Liver (tissue), 9 donors: ENCODE results near the gene ITGA5. TPM values are rescaled to one million over a fixed set of nuclear protein-coding genes. Genes with fewer than 3 reads are reported as not detected.

ENCODE experiments used
- DNase-seq: peaks from one replicate; pipeline ENCODE4 v3.0.0-alpha.2; 2017; ENCODE audit warnings: low spot score
- H3K27ac ChIP-seq, 2 donors: one replicate each; pipeline ENCODE4 v1.7.0; 2013; ENCODE audit warnings: inconsistent platforms in 2 of 2, low read length in 2 of 2, control low read depth in 1 of 2, low read depth in 1 of 2, mild to moderate bottlenecking in 1 of 2
- H3K27me3 ChIP-seq, 4 donors: one replicate each; pipeline versions ENCODE4 v1.6.1 to v1.7.0; 2013; ENCODE audit warnings: low read length in 3 of 4, inconsistent platforms in 1 of 4, mild to moderate bottlenecking in 1 of 4, moderate library complexity in 1 of 4; ENCODE audit not compliant: control insufficient read depth in 4 of 4, insufficient read depth in 4 of 4
- H3K36me3 ChIP-seq, 4 donors: one replicate each; pipeline versions ENCODE4 v1.6.1 to v1.7.0; 2013; ENCODE audit warnings: low read length in 3 of 4, mild to moderate bottlenecking in 3 of 4, low read depth in 1 of 4, moderate library complexity in 1 of 4; ENCODE audit not compliant: control insufficient read depth in 4 of 4, insufficient read depth in 3 of 4
- H3K4me1 ChIP-seq, 4 donors: one replicate each; pipeline versions ENCODE4 v1.6.1 to v1.7.0; 2013; ENCODE audit warnings: low read length in 3 of 4, mild to moderate bottlenecking in 3 of 4, moderate library complexity in 1 of 4; ENCODE audit not compliant: control insufficient read depth in 4 of 4, insufficient read depth in 4 of 4
- H3K4me3 ChIP-seq, 3 donors: one replicate each; pipeline versions ENCODE4 v1.6.1 to v1.7.0; 2013; ENCODE audit warnings: low read length in 3 of 3, control low read depth in 1 of 3, low read depth in 1 of 3, mild to moderate bottlenecking in 1 of 3
- H3K9ac ChIP-seq, 2 donors: one replicate each; pipeline ENCODE4 v1.7.0; 2013; ENCODE audit warnings: low read length in 2 of 2, mild to moderate bottlenecking in 2 of 2, moderate library complexity in 2 of 2, control low read depth in 1 of 2, low read depth in 1 of 2
- H3K9me3 ChIP-seq, 4 donors: one replicate each; pipeline versions ENCODE4 v1.6.1 to v1.7.0; 2013; ENCODE audit warnings: low read length in 3 of 4; ENCODE audit not compliant: control insufficient read depth in 4 of 4
- EGR1 ChIP-seq, 2 donors: IDR thresholded peaks; 2 replicates each; pipeline ENCODE4 v1.6.1; 2016 to 2018; ENCODE audit warnings: antibody characterized with exemption in 2 of 2, low read depth in 2 of 2
- FOXA1 ChIP-seq: IDR thresholded peaks from 2 replicates; pipeline ENCODE4 v1.6.1; 2016; ENCODE audit warnings: antibody characterized with exemption
- FOXA2 ChIP-seq: IDR thresholded peaks from 2 replicates; pipeline ENCODE4 v1.6.1; 2016; ENCODE audit warnings: antibody characterized with exemption
- GABPA ChIP-seq, 2 donors: IDR thresholded peaks in 1 of 2; conservative IDR thresholded peaks in 1 of 2; 2 replicates each; pipeline ENCODE4 v1.6.1; 2016; ENCODE audit warnings: antibody characterized with exemption in 2 of 2, mild to moderate bottlenecking in 1 of 2, moderate library complexity in 1 of 2
- HNF4A ChIP-seq, 2 donors: conservative IDR thresholded peaks; 2 replicates each; pipeline ENCODE4 v1.6.1; 2016; ENCODE audit warnings: antibody characterized with exemption in 2 of 2, mild to moderate bottlenecking in 2 of 2
- HNF4G ChIP-seq: IDR thresholded peaks from 2 replicates; pipeline ENCODE4 v1.6.1; 2016; ENCODE audit warnings: antibody characterized with exemption
- JUND ChIP-seq, 2 donors: IDR thresholded peaks; 2 replicates each; pipeline ENCODE4 v1.6.1; 2016; ENCODE audit warnings: antibody characterized with exemption in 2 of 2
- NR2F2 ChIP-seq: IDR thresholded peaks from 2 replicates; pipeline ENCODE4 v1.6.1; 2016; ENCODE audit warnings: antibody characterized with exemption
- RAD21 ChIP-seq, 2 donors: IDR thresholded peaks; 2 replicates each; pipeline ENCODE4 v1.6.1; 2016; ENCODE audit warnings: antibody characterized with exemption in 2 of 2, mild to moderate bottlenecking in 2 of 2
- RXRA ChIP-seq, 2 donors: IDR thresholded peaks; 2 replicates each; pipeline ENCODE4 v1.6.1; 2017 to 2018; ENCODE audit warnings: antibody characterized with exemption in 2 of 2, mild to moderate bottlenecking in 1 of 2
- SP1 ChIP-seq: IDR thresholded peaks from 2 replicates; pipeline ENCODE4 v1.6.1; 2018; ENCODE audit warnings: antibody characterized with exemption, mild to moderate bottlenecking
- TAF1 ChIP-seq: conservative IDR thresholded peaks from 2 replicates; pipeline ENCODE4 v1.6.1; 2016; ENCODE audit warnings: antibody characterized with exemption, mild to moderate bottlenecking
- YY1 ChIP-seq: IDR thresholded peaks from 2 replicates; pipeline ENCODE4 v1.6.1; 2016; ENCODE audit warnings: antibody characterized with exemption, mild to moderate bottlenecking
- ZBTB33 ChIP-seq: IDR thresholded peaks from 2 replicates; pipeline ENCODE4 v1.6.1; 2016; ENCODE audit warnings: antibody characterized with exemption
- WGBS: extraction: QIAGEN DNeasy Blood & Tissue Kit; methylation state at CpG from one replicate; pipeline ENCODE4 v1.1.7; 2013; 5-methylcytosine and 5-hydroxymethylcytosine counted together
- polyA plus RNA-seq, 2 donors: library from polyadenylated mRNA; stranded (reverse) in 1 of 2; unstranded in 1 of 2; fragments of 200-250 nt in 1 of 2; fragments of >200 nt in 1 of 2; fragmentation: Nextera tagmentation in 1 of 2; extraction: Ambion mirVana in 1 of 2; gene quantifications; one replicate each; pipeline versions ENCODE4 v1.2.1 to v1.2.3, GENCODE V29; 2013 to 2015
- total RNA-seq, 2 donors: library from RNA; depleted of rRNA; stranded (reverse); fragments of >200 nt; gene quantifications; one replicate each; pipeline ENCODE4 v1.2.3, GENCODE V29; 2014
- TF ChIP-seq, protein P1 (sequence below): IDR thresholded peaks from 2 replicates; pipeline ENCODE4 v1.6.1; 2016; ENCODE audit warnings: antibody characterized with exemption
- TF ChIP-seq, protein P2 (sequence below): IDR thresholded peaks from 2 replicates; pipeline ENCODE4 v1.6.1; 2016; ENCODE audit warnings: antibody characterized with exemption
- TF ChIP-seq, protein P3 (sequence below): fragments of 150-350 bp; IDR thresholded peaks from 2 replicates; pipeline ENCODE4 v1.5.1; 2017; ENCODE audit warnings: improper control_type of control experiment, low read depth, low read length; ENCODE audit not compliant: missing input control
- TF ChIP-seq, protein P4 (sequence below): IDR thresholded peaks from 2 replicates; pipeline ENCODE4 v1.6.1; 2016; ENCODE audit warnings: antibody characterized with exemption, mild to moderate bottlenecking
- donor health status: healthy.
- donor health status: healthy.
- donor health status: healthy.
- donor health status: healthy.
- donor health status: healthy.

The ITGA5 gene
- total and polyA plus RNA-seq, 4 donors, result 26.6 to 60.7 (median 39.6) TPM

- DNase-seq, result peak; percentile 82
- Histone ChIP-seq H3K9ac (peak overlapping the region; percentile 67 to 93), H3K27ac (peak overlapping the region; percentile 76 to 90), H3K4me3 (peak overlapping the region; percentile 61 to 82 (median 63)), H3K36me3 (no peaks in the 10 kb centered on the region), H3K9me3 (no peaks in the 10 kb centered on the region), H3K27me3 (no peaks in the 10 kb centered on the region), H3K4me1 (peaks cover 6 to 26% (median 10%) of the 10 kb centered on the region in 4 donors)
- WGBS, result 2% methylated on average over 40 of the region's 40 CpGs
- TF ChIP-seq NR2F2 (peak; percentile 14), HNF4A (conservative IDR thresholded peaks at IDR 0.05) (peak; percentile 8 to 42), RAD21 (IDR thresholded peaks at IDR 0.05) (peak in 1 of 2 donors; percentile 47), FOXA2 (no peak), HNF4G (no peak), GABPA (IDR thresholded peaks at IDR 0.05 in 1 of 2, conservative IDR thresholded peaks at IDR 0.05 in 1 of 2) (no peak), SP1 (peak; percentile 99), FOXA1 (no peak), TAF1 (no peak), EGR1 (IDR thresholded peaks at IDR 0.05; ENCODE audit: low read depth in 2 of 2) (no peak), YY1 (peak; percentile 68), RXRA (IDR thresholded peaks at IDR 0.05) (peak; percentile 40 to 45), JUND (IDR thresholded peaks at IDR 0.05) (peak; percentile 30 to 55), ZBTB33 (no peak)
- TF ChIP-seq, protein P1, sequence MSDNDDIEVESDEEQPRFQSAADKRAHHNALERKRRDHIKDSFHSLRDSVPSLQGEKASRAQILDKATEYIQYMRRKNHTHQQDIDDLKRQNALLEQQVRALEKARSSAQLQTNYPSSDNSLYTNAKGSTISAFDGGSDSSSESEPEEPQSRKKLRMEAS, result peak; percentile 23
- TF ChIP-seq, protein P2, sequence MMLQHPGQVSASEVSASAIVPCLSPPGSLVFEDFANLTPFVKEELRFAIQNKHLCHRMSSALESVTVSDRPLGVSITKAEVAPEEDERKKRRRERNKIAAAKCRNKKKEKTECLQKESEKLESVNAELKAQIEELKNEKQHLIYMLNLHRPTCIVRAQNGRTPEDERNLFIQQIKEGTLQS, result peak; percentile 55
- TF ChIP-seq, protein P3, sequence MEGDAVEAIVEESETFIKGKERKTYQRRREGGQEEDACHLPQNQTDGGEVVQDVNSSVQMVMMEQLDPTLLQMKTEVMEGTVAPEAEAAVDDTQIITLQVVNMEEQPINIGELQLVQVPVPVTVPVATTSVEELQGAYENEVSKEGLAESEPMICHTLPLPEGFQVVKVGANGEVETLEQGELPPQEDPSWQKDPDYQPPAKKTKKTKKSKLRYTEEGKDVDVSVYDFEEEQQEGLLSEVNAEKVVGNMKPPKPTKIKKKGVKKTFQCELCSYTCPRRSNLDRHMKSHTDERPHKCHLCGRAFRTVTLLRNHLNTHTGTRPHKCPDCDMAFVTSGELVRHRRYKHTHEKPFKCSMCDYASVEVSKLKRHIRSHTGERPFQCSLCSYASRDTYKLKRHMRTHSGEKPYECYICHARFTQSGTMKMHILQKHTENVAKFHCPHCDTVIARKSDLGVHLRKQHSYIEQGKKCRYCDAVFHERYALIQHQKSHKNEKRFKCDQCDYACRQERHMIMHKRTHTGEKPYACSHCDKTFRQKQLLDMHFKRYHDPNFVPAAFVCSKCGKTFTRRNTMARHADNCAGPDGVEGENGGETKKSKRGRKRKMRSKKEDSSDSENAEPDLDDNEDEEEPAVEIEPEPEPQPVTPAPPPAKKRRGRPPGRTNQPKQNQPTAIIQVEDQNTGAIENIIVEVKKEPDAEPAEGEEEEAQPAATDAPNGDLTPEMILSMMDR, result no peak
- TF ChIP-seq, protein P4, sequence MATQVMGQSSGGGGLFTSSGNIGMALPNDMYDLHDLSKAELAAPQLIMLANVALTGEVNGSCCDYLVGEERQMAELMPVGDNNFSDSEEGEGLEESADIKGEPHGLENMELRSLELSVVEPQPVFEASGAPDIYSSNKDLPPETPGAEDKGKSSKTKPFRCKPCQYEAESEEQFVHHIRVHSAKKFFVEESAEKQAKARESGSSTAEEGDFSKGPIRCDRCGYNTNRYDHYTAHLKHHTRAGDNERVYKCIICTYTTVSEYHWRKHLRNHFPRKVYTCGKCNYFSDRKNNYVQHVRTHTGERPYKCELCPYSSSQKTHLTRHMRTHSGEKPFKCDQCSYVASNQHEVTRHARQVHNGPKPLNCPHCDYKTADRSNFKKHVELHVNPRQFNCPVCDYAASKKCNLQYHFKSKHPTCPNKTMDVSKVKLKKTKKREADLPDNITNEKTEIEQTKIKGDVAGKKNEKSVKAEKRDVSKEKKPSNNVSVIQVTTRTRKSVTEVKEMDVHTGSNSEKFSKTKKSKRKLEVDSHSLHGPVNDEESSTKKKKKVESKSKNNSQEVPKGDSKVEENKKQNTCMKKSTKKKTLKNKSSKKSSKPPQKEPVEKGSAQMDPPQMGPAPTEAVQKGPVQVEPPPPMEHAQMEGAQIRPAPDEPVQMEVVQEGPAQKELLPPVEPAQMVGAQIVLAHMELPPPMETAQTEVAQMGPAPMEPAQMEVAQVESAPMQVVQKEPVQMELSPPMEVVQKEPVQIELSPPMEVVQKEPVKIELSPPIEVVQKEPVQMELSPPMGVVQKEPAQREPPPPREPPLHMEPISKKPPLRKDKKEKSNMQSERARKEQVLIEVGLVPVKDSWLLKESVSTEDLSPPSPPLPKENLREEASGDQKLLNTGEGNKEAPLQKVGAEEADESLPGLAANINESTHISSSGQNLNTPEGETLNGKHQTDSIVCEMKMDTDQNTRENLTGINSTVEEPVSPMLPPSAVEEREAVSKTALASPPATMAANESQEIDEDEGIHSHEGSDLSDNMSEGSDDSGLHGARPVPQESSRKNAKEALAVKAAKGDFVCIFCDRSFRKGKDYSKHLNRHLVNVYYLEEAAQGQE, result peak; percentile 43
Measured at GRCh38 chr12:54358945-54359761, 59.9 kb downstream of the ITGA5 start.
